HG02852 (cell line): Measurements from ENCODE around the gene RIPOR3.

Experiments
- ATAC-seq: cut with Tn5 transposase; IDR thresholded peaks from one replicate; pipeline ENCODE4 v1.9.1; 2021; ENCODE audit warnings: mild to moderate bottlenecking, moderate library complexity; ENCODE audit not compliant: unreplicated experiment

RIPOR3 gene, protein sequence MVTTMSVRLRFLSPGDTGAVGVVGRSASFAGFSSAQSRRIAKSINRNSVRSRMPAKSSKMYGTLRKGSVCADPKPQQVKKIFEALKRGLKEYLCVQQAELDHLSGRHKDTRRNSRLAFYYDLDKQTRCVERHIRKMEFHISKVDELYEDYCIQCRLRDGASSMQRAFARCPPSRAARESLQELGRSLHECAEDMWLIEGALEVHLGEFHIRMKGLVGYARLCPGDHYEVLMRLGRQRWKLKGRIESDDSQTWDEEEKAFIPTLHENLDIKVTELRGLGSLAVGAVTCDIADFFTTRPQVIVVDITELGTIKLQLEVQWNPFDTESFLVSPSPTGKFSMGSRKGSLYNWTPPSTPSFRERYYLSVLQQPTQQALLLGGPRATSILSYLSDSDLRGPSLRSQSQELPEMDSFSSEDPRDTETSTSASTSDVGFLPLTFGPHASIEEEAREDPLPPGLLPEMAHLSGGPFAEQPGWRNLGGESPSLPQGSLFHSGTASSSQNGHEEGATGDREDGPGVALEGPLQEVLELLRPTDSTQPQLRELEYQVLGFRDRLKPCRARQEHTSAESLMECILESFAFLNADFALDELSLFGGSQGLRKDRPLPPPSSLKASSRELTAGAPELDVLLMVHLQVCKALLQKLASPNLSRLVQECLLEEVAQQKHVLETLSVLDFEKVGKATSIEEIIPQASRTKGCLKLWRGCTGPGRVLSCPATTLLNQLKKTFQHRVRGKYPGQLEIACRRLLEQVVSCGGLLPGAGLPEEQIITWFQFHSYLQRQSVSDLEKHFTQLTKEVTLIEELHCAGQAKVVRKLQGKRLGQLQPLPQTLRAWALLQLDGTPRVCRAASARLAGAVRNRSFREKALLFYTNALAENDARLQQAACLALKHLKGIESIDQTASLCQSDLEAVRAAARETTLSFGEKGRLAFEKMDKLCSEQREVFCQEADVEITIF

GRCh38 chr20:50690650-50691572 lies at the start of gene RIPOR3:
RIPOR3 (minus strand) TSS chr20:50691542; CDS start chr20:50691128, 414 bp downstream.
- no peak for ATAC-seq

GRCh38 chr20:50737352-50737751 lies 46.0 kb upstream of the RIPOR3 start:
- no peak for ATAC-seq

DNA sequence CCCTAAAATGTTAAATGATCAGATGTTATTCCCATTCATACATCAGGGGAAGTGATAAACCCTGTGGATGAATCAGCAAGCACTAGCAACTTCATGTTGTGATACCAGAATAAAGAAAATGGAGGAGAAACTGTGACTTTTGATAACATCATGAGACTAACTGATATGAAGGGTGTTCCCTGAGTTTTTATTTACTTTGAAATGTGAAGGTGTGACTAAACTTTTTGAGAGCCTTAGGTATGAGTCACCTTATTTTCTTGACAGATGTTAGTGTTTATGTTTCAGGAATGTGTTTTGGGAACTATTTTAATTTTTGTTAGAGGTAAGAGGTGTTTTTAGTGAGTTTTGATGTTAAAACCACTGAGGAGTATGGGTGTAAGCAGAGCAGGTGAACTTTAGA lies 44.5 kb upstream of the RIPOR3 start:
- no peak for ATAC-seq

DNA sequence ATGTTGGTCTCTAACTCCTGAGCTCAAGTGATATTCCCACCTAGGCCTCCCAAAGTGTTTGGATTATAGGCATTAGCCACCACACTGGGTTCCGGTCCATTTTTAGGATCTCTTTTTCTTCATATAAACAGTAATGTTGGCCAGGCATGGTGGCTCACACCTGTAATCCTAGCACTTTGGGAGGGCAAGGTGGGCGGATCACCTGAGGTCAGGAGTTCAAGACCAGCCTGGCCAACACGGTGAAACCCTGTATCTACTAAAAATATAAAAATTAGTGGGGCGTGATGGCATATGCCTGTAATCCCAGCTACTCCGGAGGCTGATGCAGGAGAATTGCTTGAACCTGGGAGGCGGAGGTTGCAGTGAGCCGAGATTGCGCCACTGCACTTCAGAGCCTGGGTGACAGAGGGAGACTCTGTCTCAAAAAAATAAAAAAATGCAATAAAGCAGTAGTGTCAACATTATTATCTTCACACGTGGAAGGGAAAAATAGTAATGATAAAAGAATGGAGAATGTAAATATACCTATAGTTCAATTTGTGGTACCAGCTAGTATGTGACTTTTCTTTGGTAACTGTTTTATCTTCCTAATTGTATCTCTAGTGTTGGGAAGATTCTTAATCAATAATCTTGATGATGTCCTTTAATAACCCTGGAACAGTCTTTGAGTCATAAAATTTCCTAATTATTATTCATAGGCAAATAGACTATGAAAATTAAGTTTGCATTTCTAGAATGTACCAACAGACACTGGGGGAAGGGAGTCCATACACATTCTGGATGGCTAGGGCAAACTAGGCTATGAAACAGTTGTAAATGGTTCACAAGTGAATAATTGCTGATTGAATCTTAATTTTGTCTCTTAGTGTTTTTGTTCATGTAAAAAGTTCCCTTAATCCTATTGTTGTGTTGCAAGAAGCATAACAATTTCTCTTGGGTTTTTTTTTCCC lies 43.7 kb upstream of the RIPOR3 start:
- ATAC-seq = no peak

DNA sequence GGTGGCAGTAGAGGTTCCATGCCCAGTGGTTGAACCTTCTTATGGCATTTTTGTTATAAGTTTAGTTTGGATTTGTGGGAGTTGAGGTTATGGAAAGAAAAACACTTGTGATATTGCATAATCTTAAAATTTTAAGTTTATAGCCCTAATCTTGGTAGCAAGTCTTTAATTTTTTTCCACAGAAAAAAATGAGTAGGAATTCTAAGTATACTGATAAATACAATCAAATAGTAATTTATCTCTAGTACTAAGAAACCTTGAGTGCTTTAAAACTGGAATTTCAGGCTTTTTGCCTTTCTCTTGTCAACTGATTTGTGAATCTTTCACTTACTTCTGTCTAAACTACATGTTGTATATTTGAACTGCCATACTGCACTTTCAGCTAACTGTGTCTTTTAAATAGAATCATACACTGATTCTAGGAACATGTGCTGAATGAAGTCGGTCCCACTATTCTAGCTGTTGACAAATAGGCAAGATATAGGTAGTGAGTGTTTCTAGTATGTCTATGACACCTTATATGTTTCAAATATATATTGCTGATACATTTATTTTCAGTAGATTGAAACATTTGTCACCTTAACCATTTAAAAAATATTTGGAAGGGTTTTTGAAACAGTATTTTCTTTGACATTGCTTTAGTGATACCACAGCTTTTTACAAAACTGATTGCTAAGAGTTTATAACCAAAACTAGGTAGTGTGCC lies 42.5 kb upstream of the RIPOR3 start:
- ATAC-seq = no peak

DNA sequence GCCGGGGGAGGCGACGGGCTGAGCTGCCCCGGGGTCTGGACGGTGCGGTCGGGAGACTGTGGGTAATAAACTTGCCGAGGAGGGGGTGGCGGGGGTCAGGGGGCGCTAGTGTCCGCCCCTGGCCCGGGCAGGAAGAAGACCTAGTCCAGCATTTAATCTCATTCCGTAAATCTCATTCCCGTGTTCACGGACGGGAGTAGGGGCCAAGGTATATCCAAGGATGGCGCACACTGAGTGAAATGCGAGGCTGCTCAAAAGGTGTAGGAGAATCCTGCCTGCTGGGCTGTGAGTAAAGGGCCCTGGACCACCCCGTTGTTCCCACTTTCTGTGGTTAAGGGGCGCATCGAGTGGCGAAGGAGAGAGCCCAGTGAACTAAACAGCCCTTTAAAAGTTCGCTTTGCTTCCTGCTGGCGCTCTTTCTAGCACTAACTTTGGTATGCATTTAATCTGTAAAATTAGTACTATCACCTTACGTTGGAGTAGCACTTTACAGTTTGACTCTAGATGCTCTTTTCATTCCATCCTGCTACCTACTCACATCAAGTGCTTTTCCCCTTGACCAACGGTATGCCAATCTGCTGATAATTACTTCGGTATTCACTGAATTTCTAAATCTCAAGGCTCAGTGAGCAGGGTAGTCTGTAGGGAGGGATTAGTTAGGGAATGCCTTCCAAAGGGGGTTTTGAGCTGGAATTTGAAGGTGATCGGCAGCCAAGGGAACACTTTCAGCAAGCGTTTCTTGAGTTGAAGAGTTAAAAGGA lies 40.8 kb upstream of the RIPOR3 start:
- no peak for ATAC-seq

DNA sequence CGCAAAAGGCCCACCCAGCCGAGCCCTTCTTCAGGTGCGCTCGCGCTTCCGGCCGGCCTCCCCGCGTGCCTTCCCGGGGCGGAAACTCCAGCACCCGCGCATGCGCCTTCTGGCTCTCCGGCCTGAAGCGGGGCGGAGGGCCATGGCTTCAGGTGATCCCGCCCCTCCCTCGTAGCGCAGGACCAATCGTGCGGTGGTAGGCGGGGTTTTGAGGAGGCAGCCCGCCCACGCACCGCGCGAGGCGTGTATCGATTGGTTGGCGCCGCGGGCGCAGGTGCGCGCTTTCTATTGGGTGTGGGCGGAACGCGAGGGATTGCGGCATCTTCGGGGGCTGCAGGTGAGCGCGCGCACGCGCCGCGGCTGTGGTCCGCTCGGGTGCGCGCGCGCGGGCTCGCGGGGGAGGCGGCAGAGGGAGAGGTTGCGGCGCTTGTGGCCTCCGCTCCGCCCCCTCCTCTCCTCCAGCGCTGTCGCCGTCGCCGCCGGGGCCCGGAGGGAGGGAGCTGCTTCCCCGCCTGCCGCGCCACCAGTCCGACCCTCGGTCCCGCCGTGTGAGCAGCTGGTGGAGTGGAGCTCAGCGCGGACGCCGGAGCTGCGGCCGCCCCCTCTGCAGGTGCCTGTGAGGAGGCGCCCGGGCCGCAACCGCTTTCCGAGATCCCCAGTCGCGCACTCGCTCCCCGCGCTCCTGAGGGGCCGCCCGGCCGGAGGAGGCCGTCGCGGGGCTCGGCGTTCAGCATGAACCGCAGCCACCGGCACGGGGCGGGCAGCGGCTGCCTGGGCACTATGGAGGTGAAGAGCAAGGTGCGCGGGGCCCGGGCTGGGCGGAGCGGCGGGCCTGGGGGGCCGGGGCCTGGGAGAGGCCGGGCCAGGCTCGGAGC lies 40.0 kb upstream of the RIPOR3 start, which contains the start of gene PARD6B:
TSS of gene PARD6B (plus strand) at position 526 of the 875 bp plus-strand sequence. CDS start at position 733, 207 bp downstream.
- peak; percentile 88 for ATAC-seq

DNA sequence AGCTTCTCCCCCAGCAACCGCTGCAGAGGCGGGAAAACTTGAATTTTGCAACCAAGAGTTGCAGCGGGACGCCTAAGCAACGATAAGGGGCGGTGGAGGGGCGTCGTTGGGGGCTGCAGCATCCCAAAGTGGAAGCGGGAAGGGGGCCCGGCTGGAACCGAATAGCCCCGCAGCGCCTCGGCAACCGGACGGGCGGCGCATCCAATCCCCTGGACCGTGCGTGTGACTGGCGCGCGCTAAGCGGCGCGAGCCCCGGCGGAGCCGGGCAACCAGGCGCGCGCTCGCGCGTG lies 39.4 kb upstream of the RIPOR3 start:
- peak; percentile 5 for ATAC-seq

- no peak for ATAC-seq
Observed at GRCh38 chr20:50729901-50730764, 38.8 kb upstream of the RIPOR3 start.

DNA sequence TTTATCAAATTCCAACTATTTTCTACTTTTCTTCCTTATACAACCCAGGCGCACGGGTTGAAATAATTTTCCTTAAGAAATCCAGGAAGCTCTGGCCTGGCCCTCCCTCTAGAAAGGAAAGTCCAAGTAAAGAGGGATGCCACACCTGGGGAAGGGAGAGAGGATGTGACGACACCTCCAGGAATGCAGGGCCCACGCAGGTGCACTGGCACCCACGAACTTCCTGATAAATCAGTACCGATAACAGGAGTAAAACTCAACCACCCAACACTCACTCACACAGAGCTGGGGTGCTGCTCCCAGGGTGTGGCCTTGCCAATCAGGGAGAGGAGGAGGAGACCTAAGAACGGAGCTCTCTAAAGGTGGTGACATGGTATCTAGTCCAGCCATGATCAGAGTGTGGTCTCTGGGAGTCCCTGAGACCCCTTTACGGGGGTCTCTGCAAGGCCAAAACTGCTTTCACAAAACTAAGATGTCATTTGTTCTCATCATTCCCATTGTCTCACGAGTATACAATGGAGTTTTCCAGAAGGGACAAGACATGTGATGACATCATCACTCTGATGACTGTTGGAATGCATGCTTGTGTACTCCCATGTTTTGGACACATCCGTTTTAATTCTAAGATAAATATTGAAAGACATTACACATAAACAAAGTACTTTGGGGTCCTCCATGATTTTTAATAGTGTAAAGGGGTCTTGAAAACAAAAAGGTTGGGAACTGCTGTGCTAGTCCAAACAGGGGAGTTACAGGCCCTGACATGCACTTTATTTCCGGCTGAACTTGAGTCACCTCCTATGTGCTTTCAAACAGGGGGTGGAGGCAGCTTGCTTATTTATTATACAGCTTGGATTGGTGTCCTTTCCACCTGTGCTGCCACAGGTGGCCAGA lies 37.9 kb upstream of the RIPOR3 start:
- ATAC-seq = no peak

GRCh38 chr20:50728486-50728980 lies 37.2 kb upstream of the RIPOR3 start:
- no peak for ATAC-seq

- ATAC-seq = no peak
Observed at GRCh38 chr20:50727792-50728485, 36.6 kb upstream of the RIPOR3 start.

- no peak for ATAC-seq
Observed at GRCh38 chr20:50726955-50727791, 35.8 kb upstream of the RIPOR3 start.

GRCh38 chr20:50725724-50726005 lies 34.3 kb upstream of the RIPOR3 start:
- ATAC-seq = no peak
